HepG2 (cell line): Measurements from ENCODE around the gene LRGUK.

Source experiments
- SMAD3 ChIP-seq: sonication (generic); formaldehyde crosslinking; IDR thresholded peaks from 2 replicates; pipeline ENCODE4 v1.4.0; 2020; ENCODE audit warnings: missing genetic modification reagents
- TF ChIP-seq, protein P1 (sequence below): sonication (generic); formaldehyde crosslinking; IDR thresholded peaks from 2 replicates; pipeline ENCODE4 v1.4.0; 2020; ENCODE audit warnings: missing genetic modification reagents
- TF ChIP-seq, protein P2 (sequence below): sonication (generic); formaldehyde crosslinking; IDR thresholded peaks from 2 replicates; pipeline ENCODE4 v1.5.0; 2020; ENCODE audit warnings: missing genetic modification reagents, mild to moderate bottlenecking, borderline replicate concordance
- TF ChIP-seq, protein P3 (sequence below): IDR thresholded peaks from 2 replicates; pipeline ENCODE4 v1.6.1; 2012; ENCODE audit warnings: inconsistent platforms
- TF ChIP-seq, protein P4 (sequence below): sonication (generic); formaldehyde crosslinking; IDR thresholded peaks from 2 replicates; pipeline ENCODE4 v1.4.0; 2020; ENCODE audit warnings: missing genetic modification reagents, borderline replicate concordance

DNA sequence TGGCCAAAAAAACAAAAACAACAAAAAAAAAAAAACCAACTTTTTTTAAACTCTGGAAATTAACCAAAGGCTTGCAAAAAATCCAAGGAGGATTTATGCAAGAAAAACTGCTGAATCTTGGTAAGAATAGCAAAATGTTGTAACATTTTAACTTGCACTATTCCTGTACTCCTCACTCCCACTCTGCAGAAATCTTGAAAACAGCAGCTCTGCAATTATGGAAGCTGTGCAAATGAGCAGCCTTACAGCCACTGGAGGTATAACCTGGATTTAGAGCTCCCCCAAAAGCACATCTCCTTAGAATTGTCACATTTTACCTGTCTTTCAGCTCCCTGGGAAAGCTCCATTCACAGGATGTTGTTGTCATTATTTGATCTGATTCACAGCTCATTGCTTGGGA lies 41.8 kb upstream of the LRGUK start:
- TF ChIP-seq, protein P1, sequence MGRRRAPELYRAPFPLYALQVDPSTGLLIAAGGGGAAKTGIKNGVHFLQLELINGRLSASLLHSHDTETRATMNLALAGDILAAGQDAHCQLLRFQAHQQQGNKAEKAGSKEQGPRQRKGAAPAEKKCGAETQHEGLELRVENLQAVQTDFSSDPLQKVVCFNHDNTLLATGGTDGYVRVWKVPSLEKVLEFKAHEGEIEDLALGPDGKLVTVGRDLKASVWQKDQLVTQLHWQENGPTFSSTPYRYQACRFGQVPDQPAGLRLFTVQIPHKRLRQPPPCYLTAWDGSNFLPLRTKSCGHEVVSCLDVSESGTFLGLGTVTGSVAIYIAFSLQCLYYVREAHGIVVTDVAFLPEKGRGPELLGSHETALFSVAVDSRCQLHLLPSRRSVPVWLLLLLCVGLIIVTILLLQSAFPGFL: no peak
- no peak for TF ChIP-seq SMAD3 (CRISPR knock-in tag)
- TF ChIP-seq, protein P2, sequence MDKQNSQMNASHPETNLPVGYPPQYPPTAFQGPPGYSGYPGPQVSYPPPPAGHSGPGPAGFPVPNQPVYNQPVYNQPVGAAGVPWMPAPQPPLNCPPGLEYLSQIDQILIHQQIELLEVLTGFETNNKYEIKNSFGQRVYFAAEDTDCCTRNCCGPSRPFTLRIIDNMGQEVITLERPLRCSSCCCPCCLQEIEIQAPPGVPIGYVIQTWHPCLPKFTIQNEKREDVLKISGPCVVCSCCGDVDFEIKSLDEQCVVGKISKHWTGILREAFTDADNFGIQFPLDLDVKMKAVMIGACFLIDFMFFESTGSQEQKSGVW: no peak
- TF ChIP-seq, protein P3, sequence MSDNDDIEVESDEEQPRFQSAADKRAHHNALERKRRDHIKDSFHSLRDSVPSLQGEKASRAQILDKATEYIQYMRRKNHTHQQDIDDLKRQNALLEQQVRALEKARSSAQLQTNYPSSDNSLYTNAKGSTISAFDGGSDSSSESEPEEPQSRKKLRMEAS: no peak
- TF ChIP-seq, protein P4, sequence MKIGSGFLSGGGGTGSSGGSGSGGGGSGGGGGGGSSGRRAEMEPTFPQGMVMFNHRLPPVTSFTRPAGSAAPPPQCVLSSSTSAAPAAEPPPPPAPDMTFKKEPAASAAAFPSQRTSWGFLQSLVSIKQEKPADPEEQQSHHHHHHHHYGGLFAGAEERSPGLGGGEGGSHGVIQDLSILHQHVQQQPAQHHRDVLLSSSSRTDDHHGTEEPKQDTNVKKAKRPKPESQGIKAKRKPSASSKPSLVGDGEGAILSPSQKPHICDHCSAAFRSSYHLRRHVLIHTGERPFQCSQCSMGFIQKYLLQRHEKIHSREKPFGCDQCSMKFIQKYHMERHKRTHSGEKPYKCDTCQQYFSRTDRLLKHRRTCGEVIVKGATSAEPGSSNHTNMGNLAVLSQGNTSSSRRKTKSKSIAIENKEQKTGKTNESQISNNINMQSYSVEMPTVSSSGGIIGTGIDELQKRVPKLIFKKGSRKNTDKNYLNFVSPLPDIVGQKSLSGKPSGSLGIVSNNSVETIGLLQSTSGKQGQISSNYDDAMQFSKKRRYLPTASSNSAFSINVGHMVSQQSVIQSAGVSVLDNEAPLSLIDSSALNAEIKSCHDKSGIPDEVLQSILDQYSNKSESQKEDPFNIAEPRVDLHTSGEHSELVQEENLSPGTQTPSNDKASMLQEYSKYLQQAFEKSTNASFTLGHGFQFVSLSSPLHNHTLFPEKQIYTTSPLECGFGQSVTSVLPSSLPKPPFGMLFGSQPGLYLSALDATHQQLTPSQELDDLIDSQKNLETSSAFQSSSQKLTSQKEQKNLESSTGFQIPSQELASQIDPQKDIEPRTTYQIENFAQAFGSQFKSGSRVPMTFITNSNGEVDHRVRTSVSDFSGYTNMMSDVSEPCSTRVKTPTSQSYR (CRISPR knock-in tag): no peak
